GM18499 (cell line): ENCODE results near the gene ASB5.
A peak's percentile ranks its signal among the peaks of the same experiment; 100 is the strongest.
"Not testable (repeated sequence)": the region's sequence is repeated elsewhere in the genome, so short reads cannot be mapped to it uniquely, and the experiment has no call there.

Experiments
- ATAC-seq: cut with Tn5 transposase; IDR thresholded peaks from one replicate; pipeline ENCODE4 v1.9.1; 2021; ENCODE audit warnings: moderate number of reproducible peaks; ENCODE audit not compliant: insufficient read depth, unreplicated experiment

Gene ASB5

DNA sequence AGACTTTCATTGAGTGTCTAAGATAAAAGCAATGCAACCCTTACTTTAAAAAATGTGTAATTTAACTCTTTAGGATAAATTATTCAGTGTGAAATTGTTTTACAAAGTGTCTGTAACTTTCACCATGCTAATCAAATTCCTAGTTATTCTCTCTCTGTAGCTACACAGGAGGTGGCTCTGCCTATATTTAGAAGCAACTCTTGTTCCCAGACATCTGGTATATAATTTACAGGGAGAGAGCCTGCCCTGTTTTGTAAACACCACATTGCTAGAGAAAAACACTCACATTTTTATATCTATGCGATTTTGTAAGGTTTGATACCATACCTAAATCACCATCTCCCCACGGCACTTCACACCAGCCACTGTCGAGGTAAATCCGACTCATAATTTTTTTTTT, 38.2 kb downstream of the ASB5 start:
- no peak for ATAC-seq

DNA sequence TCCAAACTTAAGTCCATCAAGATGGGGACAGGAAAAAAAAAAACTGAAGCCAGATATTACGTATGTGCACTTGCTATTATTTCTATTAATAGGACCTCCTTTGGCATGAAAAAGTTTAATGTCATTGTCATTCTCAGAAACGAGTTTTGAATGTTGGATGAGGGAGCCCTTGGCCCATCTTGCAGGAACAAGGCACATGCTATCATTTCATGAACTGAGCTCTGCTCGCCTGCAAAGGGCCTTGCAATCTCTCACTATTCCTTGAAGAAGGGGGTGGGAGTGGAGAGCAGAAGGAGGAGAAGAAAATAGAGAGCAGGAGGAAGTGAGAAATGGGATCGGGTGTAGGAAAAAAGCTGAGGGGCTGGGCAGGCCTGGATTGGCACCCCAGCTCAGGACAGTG, 39.4 kb downstream of the ASB5 start:
- ATAC-seq = no peak

DNA sequence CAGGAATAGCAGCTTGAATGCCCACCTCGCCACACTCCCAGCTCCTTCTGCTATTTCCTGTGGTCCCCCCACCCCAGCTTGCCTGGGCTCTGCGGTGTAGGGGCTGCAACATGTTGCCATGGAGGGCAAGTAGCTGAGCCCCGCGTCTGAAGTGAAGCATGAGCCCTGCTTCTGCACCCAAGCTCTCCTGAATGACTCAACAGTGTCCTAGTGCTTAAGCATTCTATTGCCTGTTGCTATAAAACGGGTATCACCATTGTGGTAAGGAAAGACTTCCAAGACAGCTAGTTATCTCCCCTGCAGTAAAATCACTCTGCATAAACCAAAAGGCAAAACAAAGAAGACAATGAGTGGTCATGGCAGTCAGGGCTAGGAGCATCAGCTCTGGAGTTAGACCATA, 42.3 kb downstream of the ASB5 start:
- no peak for ATAC-seq

- ATAC-seq = no peak
Measured at GRCh38 chr4:176223561-176223960, 45.5 kb downstream of the ASB5 start.

- no peak for ATAC-seq
Measured at GRCh38 chr4:176222149-176222548, 46.9 kb downstream of the ASB5 start.

DNA sequence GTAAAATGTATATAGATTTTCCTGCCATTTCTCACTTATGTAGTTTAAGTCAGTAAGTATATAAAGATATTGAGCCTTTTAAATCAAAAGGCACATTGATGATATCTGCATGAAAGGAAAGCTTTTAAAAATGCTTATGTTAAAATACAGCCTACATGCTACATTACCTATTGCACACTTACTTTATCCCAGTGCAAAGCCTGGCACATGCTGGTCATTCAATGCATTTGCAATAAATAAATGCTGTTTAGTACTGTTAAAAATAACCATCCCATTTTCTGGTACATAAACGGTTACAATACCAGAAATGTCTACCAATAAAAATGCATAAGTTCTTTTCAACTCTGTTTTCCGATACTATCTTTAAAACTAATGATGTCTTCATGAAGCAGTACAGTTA, 51.5 kb downstream of the ASB5 start:
- ATAC-seq = no peak

DNA sequence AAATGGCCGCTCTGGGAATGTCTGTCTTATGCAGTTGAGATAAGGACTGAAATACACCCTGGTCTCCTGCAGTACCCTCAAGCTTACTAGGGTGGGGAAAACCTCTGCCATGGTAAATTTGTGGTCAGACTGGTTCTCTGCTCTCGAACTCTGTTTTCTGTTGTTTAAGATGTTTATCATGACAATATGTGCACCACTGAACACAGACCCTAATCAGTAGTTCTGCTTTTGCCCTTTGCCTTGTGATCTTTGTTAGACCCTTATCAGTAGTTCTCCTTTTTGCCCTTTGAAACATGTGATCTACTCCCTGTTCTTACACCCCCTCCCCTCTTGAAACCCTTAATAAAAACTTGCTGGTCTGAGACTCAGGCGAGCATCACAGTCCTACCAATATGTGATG, 56.7 kb downstream of the ASB5 start:
- not testable (repeated sequence) for ATAC-seq

GRCh38 chr4:176210579-176211296, 58.3 kb downstream of the ASB5 start:
- ATAC-seq = no peak

DNA sequence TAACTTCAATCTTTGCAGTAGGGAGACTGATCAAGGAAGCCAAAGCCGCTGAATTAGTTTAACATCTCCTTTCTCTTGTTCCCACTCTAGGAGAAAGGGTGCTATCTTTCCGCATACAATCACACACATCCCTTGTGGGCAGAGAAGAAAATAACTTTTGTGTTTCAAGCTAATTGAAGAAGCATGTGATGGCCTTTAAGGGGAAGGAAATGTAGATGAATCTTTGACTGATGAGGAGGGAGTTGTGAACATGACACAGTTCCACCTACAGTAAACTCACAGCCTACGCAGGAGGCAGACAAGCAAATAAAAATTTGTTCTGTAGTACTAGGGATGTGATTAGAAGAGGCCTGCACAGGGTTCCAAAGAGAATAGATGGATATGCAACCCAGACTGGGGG, 58.9 kb downstream of the ASB5 start:
- ATAC-seq = no peak

DNA sequence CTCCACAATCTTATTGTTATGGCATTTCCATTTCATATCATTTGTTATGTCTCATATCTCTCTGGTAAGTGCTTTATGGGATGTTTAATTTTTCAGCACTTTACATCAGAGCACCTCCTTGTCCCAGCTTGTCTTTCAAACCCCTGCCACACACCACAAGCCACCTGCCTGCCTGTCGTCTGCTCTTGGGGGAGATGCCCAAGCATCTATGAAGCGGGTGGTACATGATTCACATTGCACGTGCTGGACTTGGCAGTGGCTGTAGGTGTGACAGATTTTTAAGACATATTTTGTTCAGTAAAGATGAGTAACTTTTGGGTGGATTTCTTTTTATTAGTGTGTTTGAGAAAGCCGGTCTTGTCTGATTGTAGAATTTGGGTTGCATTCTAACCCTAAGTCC, 59.5 kb downstream of the ASB5 start:
- no peak for ATAC-seq

DNA sequence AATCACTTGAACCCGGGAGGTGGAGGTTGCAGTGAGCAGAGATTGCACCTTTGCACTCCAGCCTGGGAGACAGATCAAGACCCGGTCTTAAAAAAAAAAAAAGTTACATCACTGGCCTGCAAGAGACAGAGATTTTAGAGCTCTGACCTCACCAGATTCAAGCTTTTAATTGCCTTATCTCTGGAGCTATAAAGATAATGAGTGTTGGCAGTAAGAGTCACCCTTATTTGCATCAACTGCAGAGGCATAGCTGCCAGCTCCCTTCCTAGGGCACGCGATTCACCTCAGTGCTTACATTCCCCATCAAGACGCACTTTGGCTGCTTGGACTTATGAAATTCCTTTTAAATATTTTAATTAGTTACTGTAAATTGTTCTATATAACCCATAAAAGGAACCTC, 61.2 kb downstream of the ASB5 start:
- ATAC-seq = no peak

GRCh38 chr4:176205299-176205698, 63.7 kb downstream of the ASB5 start:
- no peak for ATAC-seq

- ATAC-seq = no peak
Measured at GRCh38 chr4:176198316-176198903, 70.6 kb downstream of the ASB5 start.

- ATAC-seq = peak; percentile 96
Measured at GRCh38 chr4:176195184-176195978, 73.6 kb downstream of the ASB5 start, which contains the start of gene SPATA4. SPATA4 (minus strand) TSS chr4:176195585; CDS start chr4:176195562, 23 bp downstream.

DNA sequence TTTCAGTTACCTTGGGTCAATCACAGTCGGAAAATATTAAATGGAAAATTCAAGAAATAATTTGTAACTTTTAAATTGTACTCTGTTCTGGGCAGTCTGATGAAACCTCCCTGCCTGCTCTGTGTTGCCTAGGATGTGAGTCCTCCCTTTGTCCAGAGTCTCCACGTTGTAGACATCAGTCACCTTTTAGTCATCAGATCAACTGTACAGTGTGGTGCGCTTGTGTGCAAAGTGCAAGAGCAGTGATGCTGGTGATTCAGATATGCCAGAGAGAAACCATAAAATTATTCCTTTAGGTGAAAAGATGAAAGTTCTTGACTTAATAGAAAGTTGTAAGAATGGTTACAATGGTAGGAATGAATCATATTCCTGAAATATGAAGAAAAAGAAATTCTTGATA, 75.1 kb downstream of the ASB5 start:
- no peak for ATAC-seq

- ATAC-seq = no peak
Measured at GRCh38 chr4:176193126-176193525, 75.9 kb downstream of the ASB5 start.

GRCh38 chr4:176191974-176192373, 77.0 kb downstream of the ASB5 start:
- no peak for ATAC-seq

- ATAC-seq = no peak
Measured at GRCh38 chr4:176189891-176190795, 78.9 kb downstream of the ASB5 start.

GRCh38 chr4:176188654-176189053, 80.4 kb downstream of the ASB5 start:
- no peak for ATAC-seq

DNA sequence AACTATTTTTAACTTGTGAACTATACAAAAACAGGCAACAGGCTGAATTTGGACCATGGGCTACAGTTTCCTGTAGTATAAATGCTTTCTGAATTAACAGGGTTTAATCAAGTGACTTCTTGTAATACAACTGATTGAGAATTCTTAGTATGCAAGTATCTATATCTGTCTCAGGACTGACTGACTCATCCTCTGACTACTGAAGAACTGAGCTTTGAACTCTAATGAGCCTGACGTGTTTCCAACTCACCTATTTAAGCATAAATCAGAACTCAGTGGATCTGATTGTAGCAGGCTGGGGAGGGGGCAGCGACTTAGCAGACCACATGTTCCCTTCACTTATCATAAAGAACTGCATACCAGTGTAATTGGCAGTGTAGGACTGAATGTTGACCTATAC, 81.4 kb downstream of the ASB5 start:
- no peak for ATAC-seq
